DMS153 treated with DMSO at 0.1 percent for 48 hours (cell line): ENCODE data around the gene SF3A2.

Source experiments
- DNase-seq: peaks from one replicate; lab custom pipeline; 2025; ENCODE audit not compliant: unreplicated experiment; lab: John Stamatoyannopoulos, UW

SF3A2 gene

GRCh38 chr19:2226051-2226839 is 10.4 kb upstream of the SF3A2 start:
- DNase-seq, result no peak

- no peak for DNase-seq
These were observed 9.7 kb upstream of the SF3A2 start for GRCh38 chr19:2226840-2227360.

GRCh38 chr19:2227415-2228156 is 9.0 kb upstream of the SF3A2 start:
- DNase-seq, result no peak

- DNase-seq, result no peak
These were observed 8.2 kb upstream of the SF3A2 start for GRCh38 chr19:2228157-2229030.

- no peak for DNase-seq
These were observed 7.3 kb upstream of the SF3A2 start for GRCh38 chr19:2229103-2230032.

GRCh38 chr19:2230033-2230531 is 6.5 kb upstream of the SF3A2 start:
- no peak for DNase-seq

GRCh38 chr19:2230807-2231533 is 5.7 kb upstream of the SF3A2 start:
- DNase-seq, result no peak

GRCh38 chr19:2231621-2232221 is 4.9 kb upstream of the SF3A2 start:
- no peak for DNase-seq

- no peak for DNase-seq
These were observed 4.1 kb upstream of the SF3A2 start for GRCh38 chr19:2232286-2233151.

GRCh38 chr19:2233601-2234280 is 2.9 kb upstream of the SF3A2 start:
- no peak for DNase-seq

GRCh38 chr19:2234996-2235380 is 1.6 kb upstream of the SF3A2 start:
- no peak for DNase-seq

GRCh38 chr19:2235381-2236063 is 1.1 kb upstream of the SF3A2 start:
- DNase-seq, result peak; percentile 1

GRCh38 chr19:2236064-2236313 is 635 bp upstream of the SF3A2 start:
- no peak for DNase-seq

- DNase-seq, result no peak
These were observed 636 bp downstream of the SF3A2 start for GRCh38 chr19:2237051-2237868.

- DNase-seq, result no peak
These were observed 1.2 kb downstream of the SF3A2 start for GRCh38 chr19:2237869-2238153.

GRCh38 chr19:2239173-2239572 is 2.5 kb downstream of the SF3A2 start:
- DNase-seq, result no peak
